GM18868 (cell line): ENCODE measurements around the gene BCLAF3.

Experiments used
- ATAC-seq: cut with Tn5 transposase; IDR thresholded peaks from one replicate; pipeline ENCODE4 v1.9.1; 2021; ENCODE audit warnings: mild to moderate bottlenecking, moderate library complexity; ENCODE audit not compliant: unreplicated experiment

BCLAF3 gene

GRCh38 chrX:19990556-19991349, at the start of gene BCLAF3:
BCLAF3 (minus strand) TSS chrX:19991061; CDS start chrX:19970264, 20,797 bp downstream.
- peak; percentile 87 for ATAC-seq

DNA sequence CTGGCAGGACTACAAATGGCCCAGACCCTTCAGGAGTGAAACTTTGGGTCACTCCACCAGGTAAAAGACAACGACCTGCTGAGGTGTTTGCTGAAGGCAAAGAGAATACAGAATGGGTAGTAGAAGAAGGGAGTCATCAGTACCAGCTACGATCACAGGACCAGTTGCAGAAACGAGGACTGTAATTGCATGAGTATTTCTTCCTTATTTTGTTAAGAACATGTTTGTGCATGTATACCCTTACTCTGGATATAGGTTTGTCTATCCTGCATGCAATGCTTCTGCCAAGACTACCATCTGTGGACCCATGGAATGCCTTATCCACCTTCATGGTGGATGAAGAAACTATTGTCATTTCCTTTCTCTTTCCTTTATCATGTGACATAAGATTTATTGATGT, 48.1 kb upstream of the BCLAF3 start:
- no peak for ATAC-seq

- ATAC-seq = no peak
These were observed 46.3 kb upstream of the BCLAF3 start for GRCh38 chrX:20037186-20037585.

GRCh38 chrX:20032201-20032600, 41.3 kb upstream of the BCLAF3 start:
- no peak for ATAC-seq

DNA sequence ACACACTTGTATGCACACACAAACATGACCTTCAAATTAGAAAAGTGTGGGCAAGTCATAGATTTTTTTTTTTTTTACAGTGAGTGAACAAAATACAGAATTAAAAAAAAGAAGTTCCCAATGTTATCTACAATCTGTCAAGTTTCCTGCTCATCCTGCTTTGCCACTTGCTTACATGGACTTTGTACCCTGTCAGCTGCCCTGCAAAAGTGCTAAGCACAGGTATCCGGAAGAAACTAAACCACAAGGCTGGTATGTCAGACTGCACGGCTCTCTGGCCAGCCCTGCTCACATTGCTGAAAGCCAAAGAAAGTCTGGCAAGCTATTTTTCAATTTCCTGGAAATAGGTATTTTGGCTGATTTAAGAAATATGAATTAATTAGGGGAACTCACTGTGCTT, 38.9 kb upstream of the BCLAF3 start:
- ATAC-seq = no peak

GRCh38 chrX:20028588-20028987, 37.7 kb upstream of the BCLAF3 start:
- ATAC-seq = no peak

- no peak for ATAC-seq
These were observed 35.4 kb upstream of the BCLAF3 start for GRCh38 chrX:20026278-20026677.

DNA sequence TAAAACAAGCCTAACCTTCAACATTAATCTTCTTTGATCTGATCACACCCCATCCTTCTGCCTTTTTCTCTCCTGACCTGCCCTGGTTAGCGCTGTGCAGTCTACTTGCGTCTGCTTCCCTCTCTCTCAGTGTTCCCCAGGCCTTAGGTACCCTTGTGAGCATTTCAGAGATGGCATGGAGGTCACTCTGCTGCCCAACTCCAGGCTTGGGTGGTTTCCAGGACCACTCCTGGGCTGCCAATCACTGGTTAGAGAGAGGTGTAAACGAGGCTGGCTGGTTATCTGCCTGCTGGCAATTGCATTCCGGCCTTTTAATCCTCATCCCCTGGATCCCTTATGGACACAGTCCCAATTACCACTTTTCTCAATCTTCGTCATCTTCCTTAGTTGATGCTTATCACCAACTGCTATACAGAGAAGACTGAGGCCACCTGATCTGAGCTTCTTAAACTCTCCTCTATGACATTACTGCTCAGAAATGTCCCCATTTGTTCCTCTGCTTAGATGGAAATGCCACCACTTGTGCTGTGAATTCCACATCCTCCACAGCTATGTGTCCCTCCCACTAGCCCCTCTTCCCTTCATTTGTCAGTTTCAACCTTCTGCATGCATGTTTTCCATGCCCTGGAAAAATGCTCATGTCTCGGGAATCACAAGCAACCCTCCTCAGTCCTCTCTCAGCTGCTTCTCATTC, 29.0 kb upstream of the BCLAF3 start:
- no peak for ATAC-seq

DNA sequence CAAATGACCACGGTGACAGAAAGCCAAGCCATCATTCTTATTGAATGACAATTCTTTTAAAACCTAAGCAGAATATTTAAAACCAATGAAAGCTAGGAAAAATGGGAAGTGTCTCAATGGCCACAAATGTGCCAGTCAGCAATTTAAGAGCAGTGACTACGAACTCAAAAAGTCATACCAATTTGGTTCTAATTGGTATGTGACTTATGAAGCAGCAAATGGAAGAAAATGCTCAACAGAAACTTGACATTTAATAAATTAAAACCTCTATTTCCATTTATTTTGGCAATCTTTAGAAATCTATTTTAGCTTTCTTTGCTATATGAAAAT, 25.7 kb upstream of the BCLAF3 start:
- ATAC-seq = no peak

- ATAC-seq = no peak
These were observed 25.2 kb upstream of the BCLAF3 start for GRCh38 chrX:20015945-20016615.

- ATAC-seq = no peak
These were observed 24.6 kb upstream of the BCLAF3 start for GRCh38 chrX:20015422-20015821.

DNA sequence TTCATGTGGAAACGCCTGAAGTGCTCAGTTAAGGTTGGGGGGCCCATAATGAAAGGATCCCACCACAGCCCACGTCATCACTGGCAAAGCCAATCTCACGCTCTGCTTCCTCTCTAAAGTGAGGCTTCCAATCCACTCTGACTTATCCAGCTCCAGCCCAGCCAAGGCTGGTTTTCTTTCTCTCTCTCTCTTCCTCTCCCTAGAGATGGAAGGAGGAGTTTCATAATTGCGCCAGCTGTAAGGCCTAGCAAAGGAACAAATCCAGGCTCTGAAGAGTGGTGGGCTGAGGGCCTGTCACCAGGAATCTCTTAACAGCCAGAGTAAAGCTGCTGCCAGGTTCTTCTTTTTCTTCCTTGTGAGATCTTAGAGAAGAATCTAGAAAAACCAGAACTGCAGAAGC, 20.7 kb upstream of the BCLAF3 start:
- no peak for ATAC-seq

DNA sequence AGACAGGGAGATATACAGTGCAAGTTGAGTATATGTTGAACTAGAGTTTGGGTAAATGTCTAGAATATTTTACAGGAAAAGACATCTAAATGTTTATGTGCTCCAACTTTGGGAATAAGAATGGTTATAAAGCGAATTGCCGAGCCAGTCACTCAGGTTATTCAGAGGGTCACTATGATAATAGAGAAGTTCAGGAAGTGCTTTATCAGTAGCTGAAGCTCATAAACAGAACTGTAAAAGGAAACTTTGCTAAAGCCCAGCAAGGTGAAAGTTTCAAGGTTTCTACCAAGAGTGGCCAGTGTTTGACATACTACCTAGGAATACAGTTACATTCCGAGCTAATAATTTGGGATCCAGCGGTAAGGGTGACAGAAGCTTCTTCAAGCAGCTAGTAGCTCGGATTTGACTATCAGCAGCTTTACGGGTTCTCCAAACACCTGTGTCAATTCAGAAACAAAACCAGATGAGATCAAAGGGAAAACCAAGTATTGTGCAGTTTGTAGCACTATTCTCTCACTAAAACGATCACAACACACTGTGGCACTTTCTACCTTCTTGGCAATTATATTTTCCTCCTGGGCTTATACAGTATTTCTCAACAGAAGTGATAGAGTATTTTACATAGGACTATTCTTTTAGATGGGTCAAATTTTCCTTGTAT, 17.2 kb upstream of the BCLAF3 start:
- no peak for ATAC-seq

DNA sequence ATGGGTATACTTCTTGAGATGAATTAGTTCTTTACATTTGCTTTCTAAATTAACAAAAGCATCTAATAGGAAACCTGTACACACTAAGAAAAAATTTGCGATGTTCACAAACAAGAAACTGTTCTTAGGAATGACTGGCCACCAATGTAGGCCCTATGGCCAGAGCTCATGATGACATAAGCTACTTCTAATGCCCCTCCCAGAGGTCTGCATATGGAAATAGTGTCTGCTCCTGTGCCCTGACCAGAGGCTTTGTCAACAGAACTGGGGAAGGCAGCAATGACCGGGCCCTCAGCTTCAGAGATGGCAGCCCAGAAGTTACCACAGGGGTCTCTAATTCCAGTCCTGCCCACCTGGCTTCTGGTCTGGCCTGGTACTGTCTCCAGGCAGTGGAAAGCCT, 15.0 kb upstream of the BCLAF3 start:
- no peak for ATAC-seq

- no peak for ATAC-seq
These were observed 10.7 kb upstream of the BCLAF3 start for GRCh38 chrX:20001588-20001987.

DNA sequence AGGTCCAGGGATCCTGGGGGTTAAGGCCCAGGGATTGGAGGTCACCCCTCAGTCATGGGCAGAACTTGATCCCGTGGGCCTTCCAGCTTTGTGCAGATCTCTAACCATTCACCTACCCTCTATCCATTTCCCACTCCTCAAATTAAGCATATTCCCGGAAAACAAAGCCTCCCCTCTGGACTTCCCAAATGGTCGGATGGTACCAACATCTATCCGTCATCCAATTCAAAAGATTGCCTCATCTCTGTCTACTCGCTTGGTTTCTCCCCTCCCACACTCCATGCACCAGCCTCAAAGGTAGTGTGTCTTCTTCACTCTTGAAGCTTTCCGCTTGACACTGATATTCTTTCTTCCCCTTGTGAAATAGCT, 473 bp upstream of the BCLAF3 start:
- ATAC-seq = no peak

GRCh38 chrX:19990151-19990555, 708 bp downstream of the BCLAF3 start:
- peak; percentile 29 for ATAC-seq

GRCh38 chrX:19987856-19988255, 3.0 kb downstream of the BCLAF3 start:
- ATAC-seq = no peak

DNA sequence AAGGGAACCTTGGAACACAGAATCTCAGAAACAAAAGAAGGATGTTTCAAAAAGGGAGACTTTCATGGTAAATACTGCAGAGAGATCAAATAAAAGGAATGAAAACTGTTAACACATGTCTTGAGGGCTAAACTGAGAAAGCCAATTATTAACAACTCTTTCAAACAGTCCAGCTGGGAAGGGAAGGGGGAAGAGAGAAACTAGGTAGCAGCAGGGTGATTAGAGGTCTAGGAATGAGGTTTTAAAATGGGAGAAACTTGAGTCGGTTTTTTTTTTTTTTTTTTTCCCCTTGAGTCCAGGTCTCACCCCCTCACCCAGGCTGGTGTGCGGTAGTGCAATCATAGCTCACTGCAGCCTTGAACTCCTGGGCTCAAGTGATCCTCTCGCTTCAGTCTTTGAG, 4.3 kb downstream of the BCLAF3 start:
- no peak for ATAC-seq

DNA sequence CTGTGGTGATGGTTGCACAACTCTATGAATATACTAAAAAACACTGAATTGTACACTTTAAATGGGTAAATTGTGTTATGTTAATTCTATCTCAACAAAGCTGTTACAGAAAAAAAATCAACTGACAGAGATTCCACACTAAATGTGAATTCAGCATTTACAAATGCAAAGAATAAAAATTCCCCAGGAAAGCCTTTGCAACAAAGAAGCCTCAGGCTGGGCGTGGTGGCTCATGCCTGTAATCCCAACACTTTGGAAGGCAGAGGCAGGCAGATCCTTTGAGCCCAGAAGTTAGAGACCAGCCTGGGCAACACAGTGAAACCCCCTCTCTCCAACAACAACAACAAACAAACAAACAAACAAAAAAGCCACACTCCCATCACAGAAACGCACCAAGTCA, 8.9 kb downstream of the BCLAF3 start:
- ATAC-seq = no peak

DNA sequence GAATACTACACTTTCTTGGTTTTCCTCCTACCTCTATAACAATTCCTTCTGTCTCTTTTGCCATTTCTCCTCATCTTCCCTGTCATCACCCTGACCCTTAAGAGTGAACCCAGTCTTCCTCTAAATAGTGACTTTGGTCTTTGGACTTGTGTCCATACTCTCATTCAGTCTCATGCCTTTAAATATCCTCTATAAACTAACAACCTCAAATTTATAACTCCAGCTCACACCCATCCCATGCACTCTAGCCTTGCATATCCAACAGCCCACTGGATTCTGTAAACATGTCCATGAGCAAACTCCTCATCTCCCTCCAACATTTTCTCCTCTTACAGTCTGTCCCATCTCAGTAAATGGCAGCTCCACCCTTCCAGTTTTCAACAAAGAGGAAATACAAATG, 15.0 kb downstream of the BCLAF3 start:
- no peak for ATAC-seq

DNA sequence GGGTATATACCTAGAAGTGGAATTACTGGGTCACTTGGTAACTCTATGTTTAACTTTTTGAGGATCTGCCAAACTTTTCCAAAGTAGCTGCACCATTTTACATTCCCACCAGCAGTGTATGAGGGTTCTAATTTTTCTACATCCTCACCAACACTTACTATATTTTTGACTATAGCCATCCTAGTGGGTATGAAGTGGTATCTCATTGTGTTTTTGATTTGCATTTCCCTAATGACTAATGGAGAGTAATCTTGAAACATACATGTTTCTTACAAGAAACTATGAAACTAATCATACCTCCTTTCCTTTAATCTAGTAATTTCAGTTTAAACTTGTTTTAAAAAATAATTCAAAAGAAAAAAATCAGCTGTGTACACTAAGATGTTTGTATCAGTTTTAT, 17.9 kb downstream of the BCLAF3 start:
- ATAC-seq = no peak
